ENCODE data around the gene WDTC1. TPM values are rescaled to one million over a fixed set of nuclear protein-coding genes. Genes with fewer than 3 reads are reported as not detected.

Gene WDTC1
- total and polyA plus RNA-seq, 9 of the 15 experiments (the other 6 are each of a cell fraction or from before 2014, with no cell fraction given): 0.18 to 32.3 (median 8.8) TPM

- TF ChIP-seq ARID4B (CRISPR knock-in tag; IDR thresholded peaks at IDR 0.05) (peak; percentile 80), SP1 (CRISPR knock-in tag; IDR thresholded peaks at IDR 0.05) (peak; percentile 24; the same call in 1 of the 2 replicates), TEAD1 (CRISPR knock-in tag; IDR thresholded peaks at IDR 0.05) (peak in 1 of 2 experiments; percentile 79; a peak in 1 of 4 replicates), ARID1B (IDR thresholded peaks at IDR 0.05) (no peak), YY1 (IDR thresholded peaks at IDR 0.05; ENCODE audit: borderline replicate concordance in 1 of 3, control insufficient read depth in 1 of 3, extremely low read depth in 1 of 3, insufficient read depth in 3 of 3, insufficient read length in 1 of 3, insufficient replicate concordance in 2 of 3, low read depth in 1 of 3, low read length in 2 of 3) (peak in 1 of 3 experiments; percentile 46), ZNF695 (CRISPR knock-in tag; IDR thresholded peaks at IDR 0.05) (no peak), CTBP1 (IDR thresholded peaks at IDR 0.05; ENCODE audit: borderline replicate concordance) (peak; percentile 42; the same call in 1 of the 2 replicates), SMC3 (conservative IDR thresholded peaks at IDR 0.05; ENCODE audit: insufficient read depth, low read depth, low read length) (peak; percentile 99), HDGF (IDR thresholded peaks at IDR 0.05) (no peak), FOXP1 (CRISPR knock-in tag; IDR thresholded peaks at IDR 0.05) (peak; percentile 71; the same call in 1 of the 2 replicates), TBP (optimal IDR thresholded peaks at IDR 0.05; ENCODE audit: low read depth, low read length) (peak; percentile 17), THAP12 (CRISPR knock-in tag; IDR thresholded peaks at IDR 0.05) (no peak), TFAP4 (CRISPR knock-in tag; IDR thresholded peaks at IDR 0.05; ENCODE audit: borderline replicate concordance) (peak; percentile 51; the same call in 1 of the 2 replicates), ARID2 (IDR thresholded peaks at IDR 0.05) (peak; percentile 73; the same call in 1 of the 2 replicates), SPI1 (IDR thresholded peaks at IDR 0.05; ENCODE audit: borderline replicate concordance, low read depth, low read length) (peak; percentile 81)
Measured at GRCh38 chr1:27300341-27301051, 66.1 kb downstream of the WDTC1 start (continued).

Measured in K562 (cell line).